SU-DHL-6 (cell line): Measurements from ENCODE around the gene AMDHD2.

Experiments
- H2AFZ ChIP-seq: fragments of 200-600 bp; sonication (generic); 2 replicates; pipeline ENCODE4 v1.6.1; 2014; ENCODE audit warnings: low read depth, mild to moderate bottlenecking, moderate library complexity, mixed read lengths, antibody characterized with exemption, low read length; ENCODE audit not compliant: severe bottlenecking
- H3F3A ChIP-seq: fragments of 200-600 bp; shearing (Covaris generic); 2 replicates; pipeline ENCODE4 v1.6.0; 2016; ENCODE audit warnings: antibody characterized with exemption, mild to moderate bottlenecking; ENCODE audit not compliant: insufficient read depth
- H3K27ac ChIP-seq: fragments of 200-600 bp; sonication (generic); 2 replicates; pipeline ENCODE4 v1.5.1; 2016; ENCODE audit warnings: low read depth, mild to moderate bottlenecking, low read length, moderate library complexity, mixed read lengths
- H3K27me3 ChIP-seq: fragments of 200-600 bp; sonication (generic), shearing (Covaris generic); 2 replicates; pipeline ENCODE4 v1.6.0; 2014; ENCODE audit warnings: mild to moderate bottlenecking, low read length
- H3K36me3 ChIP-seq: fragments of 200-600 bp; sonication (generic); 2 replicates; pipeline ENCODE4 v1.6.1; 2014; ENCODE audit warnings: mild to moderate bottlenecking, low read length, mixed read lengths
- H3K4me2 ChIP-seq: fragments of 300-600, 200-600 bp; shearing (Covaris generic), sonication (generic); 2 replicates; pipeline ENCODE4 v1.6.0; 2014; ENCODE audit warnings: low read length, low read depth, mild to moderate bottlenecking; ENCODE audit not compliant: poor library complexity, severe bottlenecking
- H3K4me3 ChIP-seq: fragments of 200-600 bp; sonication (generic); 2 replicates; pipeline ENCODE4 v1.5.1; 2014; ENCODE audit warnings: antibody characterized with exemption, low read length, mild to moderate bottlenecking, mixed read lengths; ENCODE audit not compliant: insufficient read depth, poor library complexity, severe bottlenecking
- H3K79me2 ChIP-seq: fragments of 200-600 bp; sonication (generic); 2 replicates; pipeline ENCODE4 v1.6.1; 2014; ENCODE audit warnings: mild to moderate bottlenecking, low read length, moderate library complexity; ENCODE audit not compliant: insufficient read depth
- H3K9ac ChIP-seq: fragments of 200-600 bp; sonication (generic); 2 replicates; pipeline ENCODE4 v1.7.0; 2014; ENCODE audit warnings: mild to moderate bottlenecking, low read length
- H3K9me2 ChIP-seq: fragments of 200-600 bp; sonication (generic); replicated peaks from 2 replicates; pipeline ENCODE4 v1.6.1; 2014; ENCODE audit warnings: low read length; ENCODE audit not compliant: insufficient read depth
- H3K9me3 ChIP-seq: fragments of 200-600 bp; sonication (generic); 2 replicates; pipeline ENCODE4 v1.6.1; 2014; ENCODE audit warnings: low read length, mixed read lengths; ENCODE audit not compliant: insufficient read depth
- H4K20me1 ChIP-seq: fragments of 200-600 bp; sonication (generic); 2 replicates; pipeline ENCODE4 v1.6.1; 2014; ENCODE audit warnings: low read depth, mild to moderate bottlenecking, antibody characterized with exemption, low read length, moderate library complexity, mixed read lengths
- EZH2phosphoT487 ChIP-seq: fragments of 200-600 bp; sonication (generic), shearing (Covaris generic); conservative IDR thresholded peaks from 2 replicates; pipeline ENCODE4 v1.6.1; 2018; ENCODE audit warnings: mild to moderate bottlenecking, antibody characterized with exemption, low read length, moderate library complexity, mixed read lengths
- TF ChIP-seq, protein P1 (sequence below): fragments of 200-600 bp; sonication (generic); IDR thresholded peaks from one replicate; pipeline ENCODE4 v1.5.1; 2017; ENCODE audit warnings: antibody characterized with exemption, mild to moderate bottlenecking, low read length, moderate library complexity; ENCODE audit not compliant: insufficient read depth, poor library complexity, severe bottlenecking

Gene AMDHD2, protein sequence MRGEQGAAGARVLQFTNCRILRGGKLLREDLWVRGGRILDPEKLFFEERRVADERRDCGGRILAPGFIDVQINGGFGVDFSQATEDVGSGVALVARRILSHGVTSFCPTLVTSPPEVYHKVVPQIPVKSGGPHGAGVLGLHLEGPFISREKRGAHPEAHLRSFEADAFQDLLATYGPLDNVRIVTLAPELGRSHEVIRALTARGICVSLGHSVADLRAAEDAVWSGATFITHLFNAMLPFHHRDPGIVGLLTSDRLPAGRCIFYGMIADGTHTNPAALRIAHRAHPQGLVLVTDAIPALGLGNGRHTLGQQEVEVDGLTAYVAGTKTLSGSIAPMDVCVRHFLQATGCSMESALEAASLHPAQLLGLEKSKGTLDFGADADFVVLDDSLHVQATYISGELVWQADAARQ

DNA sequence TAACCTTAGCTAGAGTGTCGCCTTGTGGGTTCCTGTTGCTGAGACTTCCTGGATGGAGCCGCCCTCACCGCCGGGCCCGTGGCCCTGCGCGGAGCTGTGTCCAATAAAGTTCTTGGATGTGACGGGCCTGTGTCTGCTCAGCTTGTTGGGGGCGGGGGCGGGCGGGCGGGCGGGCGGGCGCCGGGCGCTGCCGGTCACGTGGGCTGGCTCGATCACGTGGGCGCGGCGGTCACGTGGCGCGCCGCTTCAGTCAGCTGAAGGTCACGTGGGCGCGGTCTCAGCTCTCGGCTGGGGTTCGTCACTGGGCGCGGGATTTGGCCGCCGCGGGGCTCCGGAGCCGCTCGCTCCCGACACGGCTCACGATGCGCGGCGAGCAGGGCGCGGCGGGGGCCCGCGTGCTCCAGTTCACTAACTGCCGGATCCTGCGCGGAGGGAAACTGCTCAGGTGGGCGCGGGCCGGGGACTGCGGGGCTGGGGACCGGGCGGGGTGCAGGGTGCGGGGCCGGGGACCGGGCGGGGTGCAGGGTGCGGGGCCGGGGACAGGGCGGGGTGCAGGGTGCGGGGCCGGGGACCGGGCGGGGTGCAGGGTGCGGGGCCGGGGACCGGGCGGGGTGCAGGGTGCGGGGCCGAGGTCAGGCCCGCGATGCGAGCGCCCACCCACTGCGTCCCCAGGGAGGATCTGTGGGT lies at the start of gene AMDHD2:
TSS of gene AMDHD2 (plus strand) at position 275 of the 687 bp plus-strand sequence. CDS start at position 363, 88 bp downstream.
- Histone ChIP-seq H3F3A (0 out of 2 replicates have a peak, but pooled peaks cover 7% of the 10 kb centered on the region), H3K36me3 (no peaks in the 10 kb centered on the region), H3K27ac (peak within 1 kb of the TSS; percentile 52; the same call in 1 of the 2 replicates), H3K4me2 (peak within 1 kb of the TSS; percentile 73), H4K20me1 (no peaks in the 10 kb centered on the region), H3K79me2 (peaks cover 55% of the 10 kb centered on the region), H3K9ac (peak within 1 kb of the TSS; percentile 63), H3K9me2 (no peaks in the 10 kb centered on the region), H3K27me3 (no peaks in the 10 kb centered on the region), H2AFZ (no peak within 1 kb of the TSS), H3K4me3 (peak within 1 kb of the TSS; percentile 79), H3K9me3 (no peaks in the 10 kb centered on the region)
- TF ChIP-seq, protein P1, sequence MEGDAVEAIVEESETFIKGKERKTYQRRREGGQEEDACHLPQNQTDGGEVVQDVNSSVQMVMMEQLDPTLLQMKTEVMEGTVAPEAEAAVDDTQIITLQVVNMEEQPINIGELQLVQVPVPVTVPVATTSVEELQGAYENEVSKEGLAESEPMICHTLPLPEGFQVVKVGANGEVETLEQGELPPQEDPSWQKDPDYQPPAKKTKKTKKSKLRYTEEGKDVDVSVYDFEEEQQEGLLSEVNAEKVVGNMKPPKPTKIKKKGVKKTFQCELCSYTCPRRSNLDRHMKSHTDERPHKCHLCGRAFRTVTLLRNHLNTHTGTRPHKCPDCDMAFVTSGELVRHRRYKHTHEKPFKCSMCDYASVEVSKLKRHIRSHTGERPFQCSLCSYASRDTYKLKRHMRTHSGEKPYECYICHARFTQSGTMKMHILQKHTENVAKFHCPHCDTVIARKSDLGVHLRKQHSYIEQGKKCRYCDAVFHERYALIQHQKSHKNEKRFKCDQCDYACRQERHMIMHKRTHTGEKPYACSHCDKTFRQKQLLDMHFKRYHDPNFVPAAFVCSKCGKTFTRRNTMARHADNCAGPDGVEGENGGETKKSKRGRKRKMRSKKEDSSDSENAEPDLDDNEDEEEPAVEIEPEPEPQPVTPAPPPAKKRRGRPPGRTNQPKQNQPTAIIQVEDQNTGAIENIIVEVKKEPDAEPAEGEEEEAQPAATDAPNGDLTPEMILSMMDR = no peak
- no peak for TF ChIP-seq EZH2phosphoT487

DNA sequence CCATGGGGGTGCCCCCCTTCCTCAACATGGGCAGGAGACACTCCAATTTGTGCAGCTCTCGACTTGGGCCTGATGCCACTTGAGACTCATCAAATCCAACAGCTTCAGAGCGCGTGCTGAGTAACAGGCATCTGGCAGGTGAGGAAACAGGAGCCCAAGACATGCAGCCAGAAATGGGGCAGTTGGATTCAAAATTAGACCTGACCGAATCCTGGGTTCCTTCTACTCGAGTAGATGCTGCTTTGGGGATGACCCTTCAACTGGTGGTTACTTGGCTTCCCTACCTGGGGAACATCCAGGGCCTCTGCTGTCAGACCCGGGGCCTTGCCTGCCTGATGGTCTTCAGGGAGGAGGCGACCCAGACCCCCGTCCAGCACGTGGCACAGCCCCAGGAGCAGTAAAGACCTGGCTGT lies 49.6 kb upstream of the AMDHD2 start:
- Histone ChIP-seq H3K36me3 (no peaks in the 10 kb centered on the region), H3K4me3 (no peak overlapping the region), H2AFZ (no peak overlapping the region), H4K20me1 (no peaks in the 10 kb centered on the region; the same call in 1 of the 2 replicates), H3K9ac (no peak overlapping the region), H3F3A (peaks cover 12% of the 10 kb centered on the region; the same call in 1 of the 2 replicates), H3K27me3 (no peaks in the 10 kb centered on the region), H3K4me2 (no peak overlapping the region), H3K9me3 (no peaks in the 10 kb centered on the region), H3K27ac (peak overlapping the region; percentile 20), H3K79me2 (no peaks in the 10 kb centered on the region), H3K9me2 (no peaks in the 10 kb centered on the region)
- TF ChIP-seq EZH2phosphoT487 = no peak
- TF ChIP-seq, protein P1 = no peak

GRCh38 chr16:2471016-2471652 lies 49.0 kb upstream of the AMDHD2 start, which contains the start of gene NTN3:
NTN3 (plus strand) TSS chr16:2471297; CDS start chr16:2471702, 405 bp downstream.
- Histone ChIP-seq H2AFZ (no peak within 1 kb of the TSS), H3K79me2 (no peaks in the 10 kb centered on the region), H3K27ac (peak within 1 kb of the TSS; percentile 62), H3F3A (peaks cover 12% of the 10 kb centered on the region; the same call in 1 of the 2 replicates), H3K36me3 (no peaks in the 10 kb centered on the region), H3K9me2 (no peaks in the 10 kb centered on the region), H4K20me1 (no peaks in the 10 kb centered on the region; the same call in 1 of the 2 replicates), H3K9me3 (no peaks in the 10 kb centered on the region), H3K4me2 (peak within 1 kb of the TSS; percentile 15), H3K9ac (no peak within 1 kb of the TSS), H3K4me3 (no peak within 1 kb of the TSS), H3K27me3 (no peaks in the 10 kb centered on the region)
- no peak for TF ChIP-seq EZH2phosphoT487
- TF ChIP-seq, protein P1 = no peak
